GM20000 (cell line): ENCODE results near the gene LMOD1.
"Not testable (repeated sequence)": the region's sequence is repeated elsewhere in the genome, so short reads cannot be mapped to it uniquely, and the experiment has no call there.

Source experiments
- DNase-seq: peaks from one replicate; pipeline ENCODE4 v3.0.0; 2012; ENCODE audit warnings: low spot score
- CTCF ChIP-seq: IDR thresholded peaks from 2 replicates; pipeline ENCODE4 v1.5.1; 2012; ENCODE audit warnings: mild to moderate bottlenecking, control low read depth; ENCODE audit errors: extremely low read depth, missing control alignments

LMOD1 gene

GRCh38 chr1:201945157-201945556, 1.2 kb downstream of the LMOD1 start:
- DNase-seq, result no peak
- no peak for TF ChIP-seq CTCF

DNA sequence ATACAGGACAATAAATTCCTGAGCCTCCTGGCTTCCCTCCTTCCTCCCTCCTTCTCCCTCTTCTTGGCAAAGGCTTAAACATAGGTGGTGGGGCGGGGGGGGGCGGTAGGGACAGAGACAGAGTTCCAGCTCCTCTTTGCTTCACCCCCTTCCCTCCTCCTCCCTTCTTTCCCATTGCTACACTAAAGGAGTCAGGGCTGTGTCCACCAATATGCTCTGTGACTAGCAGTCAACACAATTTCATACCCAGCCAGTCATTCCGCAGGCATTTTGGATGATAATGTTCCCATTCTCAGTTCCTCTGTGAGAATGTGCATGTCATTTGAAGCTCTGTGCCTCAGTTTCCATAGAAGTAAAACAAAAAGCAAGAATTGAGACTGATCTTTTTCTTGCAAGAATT, 1.7 kb downstream of the LMOD1 start:
- no peak for DNase-seq
- TF ChIP-seq CTCF, result no peak

DNA sequence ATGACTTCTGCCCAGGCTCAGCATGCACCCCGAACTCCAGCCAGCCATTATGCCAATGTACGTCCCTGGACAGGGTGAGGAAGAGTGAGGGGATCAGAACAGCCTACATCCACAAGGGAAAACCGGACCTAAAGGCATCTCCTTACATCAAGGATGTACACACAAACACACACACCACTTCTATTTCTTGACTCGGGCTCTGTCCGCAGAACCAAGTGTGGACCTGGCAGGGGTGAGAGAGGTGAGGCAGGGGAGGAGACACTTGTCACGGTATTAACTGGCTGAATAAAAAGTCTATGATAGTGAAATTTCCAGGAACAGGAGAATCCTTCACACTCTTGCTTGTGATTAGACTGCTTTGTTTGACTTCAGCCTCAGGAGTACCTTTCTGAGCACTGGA, 2.3 kb downstream of the LMOD1 start:
- TF ChIP-seq CTCF, result no peak
- no peak for DNase-seq

GRCh38 chr1:201942129-201942495, 4.2 kb downstream of the LMOD1 start:
- no peak for DNase-seq
- TF ChIP-seq CTCF, result no peak

GRCh38 chr1:201941420-201942128, 4.8 kb downstream of the LMOD1 start:
- no peak for DNase-seq
- no peak for TF ChIP-seq CTCF

GRCh38 chr1:201940316-201940715, 6.0 kb downstream of the LMOD1 start:
- not testable (repeated sequence) for DNase-seq

DNA sequence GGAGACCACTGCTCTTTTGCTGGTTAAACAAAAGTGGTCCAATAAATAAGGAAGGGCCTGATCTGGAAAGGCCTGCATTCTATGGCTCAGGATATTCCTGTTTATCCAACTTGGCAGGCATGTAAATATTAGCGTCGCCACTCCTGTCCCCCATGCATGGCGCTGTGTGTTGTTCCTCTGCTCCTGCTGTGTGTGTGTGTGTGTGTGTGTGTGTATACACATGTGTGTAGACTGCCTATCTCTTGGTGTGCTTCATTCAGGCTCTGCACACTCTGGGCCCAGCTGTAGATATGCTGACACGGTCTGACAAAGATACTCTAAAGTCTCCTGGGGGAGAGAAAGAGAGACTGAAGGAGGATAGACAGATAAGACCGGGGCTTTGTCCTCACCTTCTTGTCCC, 6.8 kb downstream of the LMOD1 start:
- no peak for TF ChIP-seq CTCF
- no peak for DNase-seq

DNA sequence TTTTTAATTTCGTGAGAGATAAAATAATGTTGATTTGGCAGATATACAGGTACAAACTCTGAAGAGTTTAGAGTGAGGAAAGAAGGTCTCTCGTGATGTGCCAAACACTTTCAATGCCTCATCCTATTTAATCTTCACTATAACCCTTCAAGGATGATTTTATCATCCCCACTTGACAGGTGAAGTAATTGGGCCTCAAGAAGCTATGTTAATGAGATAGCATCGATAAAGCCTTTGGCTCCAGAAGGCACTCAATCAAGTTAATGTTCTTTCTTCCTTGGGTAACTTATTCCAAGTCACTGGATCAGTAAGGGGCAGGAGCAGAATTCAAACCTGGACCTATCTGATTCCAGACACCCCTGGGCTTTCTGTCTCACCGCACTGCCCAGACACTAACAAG, 7.2 kb downstream of the LMOD1 start:
- TF ChIP-seq CTCF, result no peak

More for the DNA sequence above, 7.2 kb downstream of the LMOD1 start:
- no peak for DNase-seq
